Stimulated activated naive B cell treated with anti-CD40 and anti-IgM and Interleukin-4, amounts not matched to agents 10 μg/mL and 1 μg/mL and 100 μg/mL, for 72 hours (primary cell): ENCODE measurements around the gene MBTPS1.

Experiments
- ATAC-seq, 2 donors: fragments of 150-1000 bp; cut with Tn5 transposase; replicated peaks; 2 replicates each; pipeline ENCODE4 v1.10.0; 2021; ENCODE audit warnings: moderate library complexity in 1 of 2
- DNase-seq: peaks from one replicate; pipeline ENCODE4 v3.0.0; 2021
- H3K27ac Mint-ChIP-seq: one replicate; pipeline ENCODE4 v1.8.0; 2022; ENCODE audit warnings: mild to moderate bottlenecking, mixed read lengths
- H3K27me3 Mint-ChIP-seq, 2 donors: one replicate each; pipeline ENCODE4 v1.8.0; 2022; ENCODE audit warnings: mixed read lengths in 2 of 2
- H3K36me3 Mint-ChIP-seq, 2 donors: one replicate each; pipeline ENCODE4 v1.8.0; 2022; ENCODE audit warnings: mixed read lengths in 2 of 2, mild to moderate bottlenecking in 1 of 2
- H3K4me1 Mint-ChIP-seq, 2 donors: one replicate each; pipeline ENCODE4 v1.8.0; 2022; ENCODE audit warnings: mixed read lengths in 2 of 2, mild to moderate bottlenecking in 1 of 2
- H3K4me3 Mint-ChIP-seq, 2 donors: one replicate each; pipeline ENCODE4 v1.8.0; 2022; ENCODE audit warnings: mild to moderate bottlenecking in 2 of 2, mixed read lengths in 2 of 2, moderate library complexity in 1 of 2
- H3K9me3 Mint-ChIP-seq, 2 donors: one replicate each; pipeline ENCODE4 v1.8.0; 2022; ENCODE audit warnings: mixed read lengths in 2 of 2, mild to moderate bottlenecking in 1 of 2

The MBTPS1 gene

DNA sequence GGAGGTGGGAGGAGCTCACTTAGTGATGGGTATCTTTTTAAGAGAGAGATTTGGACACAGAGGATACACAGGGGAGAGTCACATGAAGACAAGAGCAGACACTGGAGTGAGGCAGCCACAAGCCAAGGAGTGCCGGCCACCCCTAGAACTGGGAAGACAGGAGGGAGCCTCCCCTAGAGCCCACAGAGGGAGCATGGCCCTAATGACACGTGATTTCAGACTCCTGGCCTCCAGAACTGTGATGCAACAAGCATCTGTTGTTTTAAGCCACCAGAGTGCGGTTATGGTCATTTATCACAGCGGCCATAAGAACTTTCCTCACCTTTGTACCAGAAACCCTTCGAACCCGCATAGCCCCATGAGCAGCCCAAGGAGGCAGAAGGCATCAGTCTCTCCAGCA lies 107.5 kb downstream of the MBTPS1 start:
- H3K4me3 Mint-ChIP-seq = no peak overlapping the region

DNA sequence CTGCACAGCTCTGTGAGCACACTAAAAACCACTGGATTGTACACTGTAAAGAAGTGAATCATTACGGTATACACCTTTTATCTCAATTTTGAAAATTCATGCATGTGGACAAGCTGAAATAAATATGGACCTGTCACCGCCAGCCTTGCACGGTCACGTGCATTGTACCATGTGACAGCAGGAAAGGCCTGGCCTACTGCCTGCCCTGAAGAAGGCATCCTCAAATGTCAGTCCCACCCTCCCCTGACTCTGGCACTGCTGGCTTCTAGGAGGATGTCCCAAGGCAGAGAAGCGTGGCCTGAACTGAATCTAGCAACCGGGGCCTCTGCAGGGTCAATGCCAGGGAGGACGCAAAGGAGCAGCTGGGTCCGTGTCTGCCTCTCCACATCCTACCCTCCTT lies 108.8 kb downstream of the MBTPS1 start:
- peak in 1 of 2 donors; percentile 16 for ATAC-seq
- no peaks in the 10 kb centered on the region for H3K4me1 Mint-ChIP-seq
- H3K27ac Mint-ChIP-seq = no peak overlapping the region
- no peaks in the 10 kb centered on the region for H3K36me3 Mint-ChIP-seq
- no peak overlapping the region for H3K4me3 Mint-ChIP-seq
- no peaks in the 10 kb centered on the region for H3K9me3 Mint-ChIP-seq
- H3K27me3 Mint-ChIP-seq = peaks cover 0 to 37% of the 10 kb centered on the region in 2 donors
- no peak for DNase-seq

More for the DNA sequence above, 107.5 kb downstream of the MBTPS1 start:
- Mint-ChIP-seq H3K36me3 (no peaks in the 10 kb centered on the region), H3K27ac (no peak overlapping the region), H3K9me3 (peaks cover 0 to 3% of the 10 kb centered on the region in 2 donors), H3K27me3 (peaks cover 0 to 34% of the 10 kb centered on the region in 2 donors), H3K4me1 (peaks cover 2 to 5% of the 10 kb centered on the region in 2 donors)
- ATAC-seq (no peak), DNase-seq (no peak)

DNA sequence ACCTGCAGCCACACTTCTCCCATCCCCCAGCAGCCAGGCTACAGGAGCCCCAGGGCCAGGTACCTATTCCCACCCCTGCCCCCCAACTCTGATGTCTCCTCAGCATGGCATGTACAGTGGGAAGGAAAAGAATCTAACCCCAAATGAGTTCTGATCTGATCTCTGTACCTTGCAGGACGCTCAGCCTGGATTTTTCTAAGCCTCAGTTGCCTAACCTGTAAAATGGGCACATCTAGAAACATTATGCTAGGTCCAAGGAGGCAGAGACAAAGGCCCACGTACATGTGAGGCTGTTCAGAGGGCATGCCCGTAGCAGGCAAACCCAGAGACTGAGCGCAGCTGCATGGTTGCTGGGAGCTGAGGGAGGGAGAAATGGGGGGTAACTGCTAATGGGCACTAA lies 109.2 kb downstream of the MBTPS1 start:
- DNase-seq (no peak), ATAC-seq (no peak)
- H3K9me3 Mint-ChIP-seq = no peaks in the 10 kb centered on the region
- H3K36me3 Mint-ChIP-seq = no peaks in the 10 kb centered on the region
- H3K27me3 Mint-ChIP-seq = peaks cover 4 to 41% of the 10 kb centered on the region in 2 donors
- no peak overlapping the region for H3K27ac Mint-ChIP-seq
- H3K4me3 Mint-ChIP-seq = no peak overlapping the region
- no peaks in the 10 kb centered on the region for H3K4me1 Mint-ChIP-seq

DNA sequence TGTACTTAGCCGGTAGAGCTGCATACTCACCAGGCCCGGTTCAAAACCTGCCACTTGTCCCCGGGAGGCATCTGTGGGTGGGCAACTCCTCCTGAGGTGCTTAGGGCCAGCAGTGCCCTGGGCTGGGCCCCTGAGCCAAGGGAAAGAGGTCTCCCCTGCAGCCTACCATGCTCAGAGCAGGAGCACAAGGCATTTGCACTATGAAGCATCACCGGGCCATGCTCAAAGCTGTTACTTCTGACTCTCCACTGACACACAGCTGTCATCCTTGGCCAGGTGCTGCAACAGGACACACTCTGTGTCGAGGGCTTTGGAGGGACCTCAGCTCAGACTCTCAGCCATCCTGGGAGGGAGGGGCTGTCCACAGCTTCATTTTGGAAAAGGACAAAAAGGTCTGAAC lies 111.4 kb downstream of the MBTPS1 start:
- no peak overlapping the region for H3K4me3 Mint-ChIP-seq
- no peaks in the 10 kb centered on the region for H3K4me1 Mint-ChIP-seq
- DNase-seq (no peak), ATAC-seq (no peak)
- H3K27ac Mint-ChIP-seq = no peak overlapping the region
- H3K36me3 Mint-ChIP-seq = no peaks in the 10 kb centered on the region
- H3K9me3 Mint-ChIP-seq = no peaks in the 10 kb centered on the region
- H3K27me3 Mint-ChIP-seq = peaks cover 10 to 42% of the 10 kb centered on the region in 2 donors

DNA sequence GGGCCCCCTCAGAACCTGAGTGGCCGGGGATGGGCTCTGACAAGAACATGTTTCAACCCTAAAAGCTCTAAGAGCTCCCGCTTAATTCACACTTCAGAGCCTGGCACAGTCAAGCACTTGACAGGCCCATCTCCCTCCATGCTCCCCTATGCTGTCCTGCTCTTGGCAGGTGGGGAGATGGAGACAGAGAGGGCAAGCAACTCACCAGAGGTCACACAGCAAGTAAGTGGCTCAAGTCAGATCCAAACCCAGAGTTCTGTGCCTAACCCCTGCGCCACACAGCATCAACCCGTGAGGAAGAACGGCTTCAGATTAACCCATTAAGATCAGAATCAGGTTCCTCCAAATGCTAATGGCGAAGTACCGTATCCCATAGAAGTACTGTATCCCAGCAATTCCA lies 112.3 kb downstream of the MBTPS1 start:
- Mint-ChIP-seq H3K4me3 (no peak overlapping the region), H3K4me1 (no peaks in the 10 kb centered on the region), H3K36me3 (no peaks in the 10 kb centered on the region), H3K9me3 (no peaks in the 10 kb centered on the region), H3K27me3 (peaks cover 10 to 39% of the 10 kb centered on the region in 2 donors), H3K27ac (no peak overlapping the region)
- ATAC-seq (no peak), DNase-seq (no peak)
